Mesodermal cell (in vitro differentiated cells): ENCODE data around the gene MRTO4.
A peak's percentile ranks its signal among the peaks of the same experiment; 100 is the strongest.
"Not testable (repeated sequence)": the region's sequence is repeated elsewhere in the genome, so short reads cannot be mapped to it uniquely, and the experiment has no call there.

Experiments used
- H3K27ac ChIP-seq: 2 replicates; pipeline ENCODE4 v1.7.0; 2013; ENCODE audit warnings: mild to moderate bottlenecking, low read depth, low read length, moderate library complexity; ENCODE audit not compliant: severe bottlenecking
- H3K36me3 ChIP-seq: 2 replicates; pipeline ENCODE4 v1.7.1; 2013; ENCODE audit warnings: mild to moderate bottlenecking, low read length, moderate library complexity; ENCODE audit not compliant: control insufficient read depth, insufficient read depth
- H3K4me1 ChIP-seq: one replicate; pipeline ENCODE4 v1.7.1; 2013; ENCODE audit warnings: mild to moderate bottlenecking, low read length; ENCODE audit not compliant: insufficient read depth, control insufficient read depth, poor library complexity, severe bottlenecking
- H3K4me3 ChIP-seq: 2 replicates; pipeline ENCODE4 v1.7.0; 2013; ENCODE audit warnings: low read length, control low read depth, mild to moderate bottlenecking; ENCODE audit not compliant: insufficient read depth, poor library complexity, severe bottlenecking; ENCODE audit errors: extremely low read depth
- H3K9me3 ChIP-seq: 2 replicates; pipeline ENCODE4 v1.7.1; 2013; ENCODE audit warnings: mild to moderate bottlenecking, low read length, moderate library complexity; ENCODE audit not compliant: control insufficient read depth
- WGBS, 2 experiments: methylation state at CpG; one replicate each; pipeline ENCODE4 v1.1.5; 2013; ENCODE audit warnings: missing lambda C conversion rate in 2 of 2; ENCODE audit not compliant: insufficient coverage in 2 of 2; 5-methylcytosine and 5-hydroxymethylcytosine counted together

Gene MRTO4

DNA sequence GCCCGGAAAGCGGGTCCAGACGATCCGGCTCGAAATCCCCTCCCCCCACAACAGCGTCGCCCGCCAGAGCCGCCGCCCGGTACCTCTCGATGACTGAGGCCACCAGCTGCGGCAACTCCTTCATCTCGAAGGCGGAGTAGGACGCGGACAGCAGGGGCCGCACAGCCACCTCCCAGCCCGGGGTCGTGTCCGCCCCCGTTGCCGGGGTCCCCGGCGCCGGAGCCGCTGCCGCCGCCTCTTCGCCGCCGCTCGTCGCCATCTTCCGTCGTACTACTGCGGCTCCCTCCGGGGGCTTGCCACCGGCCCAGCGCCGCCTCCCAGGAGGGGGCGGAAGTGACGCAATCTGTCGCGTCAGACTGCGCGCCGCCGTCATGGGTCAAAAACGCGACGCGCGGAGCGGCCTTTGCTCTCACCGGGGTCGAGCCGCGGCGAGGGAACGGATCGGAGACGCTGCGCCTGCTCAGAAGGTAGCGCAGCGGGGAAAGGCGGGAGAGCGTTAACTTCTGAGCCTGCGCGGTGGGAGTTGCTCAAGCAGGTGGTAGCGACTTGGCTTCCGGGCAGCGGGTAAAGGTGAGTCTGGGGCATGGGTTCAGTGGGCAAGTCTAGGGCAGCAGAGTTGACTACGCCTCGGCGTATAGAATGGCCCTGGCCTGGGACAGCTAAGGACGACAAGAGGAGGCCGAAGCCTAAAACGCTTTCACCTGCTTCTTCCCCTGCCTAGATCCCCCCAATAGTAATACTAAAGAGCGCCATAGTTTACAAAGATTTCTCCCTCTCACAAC, 41.4 kb upstream of the MRTO4 start, which contains the start of gene UBR4:
Gene UBR4 (minus strand): TSS at position 277 of the 782 bp plus-strand sequence. CDS start 18 bp downstream, at position 259.
- peak within 1 kb of the TSS; percentile 94 for H3K4me3 ChIP-seq
- 0 to 1% methylated on average over 62 to 74 of the region's 80 CpGs for WGBS, 2 experiments
- H3K4me1 ChIP-seq: peaks cover 28% of the 10 kb centered on the region
- peaks cover 33% of the 10 kb centered on the region for H3K36me3 ChIP-seq
- H3K9me3 ChIP-seq: no peaks in the 10 kb centered on the region
- H3K27ac ChIP-seq: peak within 1 kb of the TSS; percentile 93

DNA sequence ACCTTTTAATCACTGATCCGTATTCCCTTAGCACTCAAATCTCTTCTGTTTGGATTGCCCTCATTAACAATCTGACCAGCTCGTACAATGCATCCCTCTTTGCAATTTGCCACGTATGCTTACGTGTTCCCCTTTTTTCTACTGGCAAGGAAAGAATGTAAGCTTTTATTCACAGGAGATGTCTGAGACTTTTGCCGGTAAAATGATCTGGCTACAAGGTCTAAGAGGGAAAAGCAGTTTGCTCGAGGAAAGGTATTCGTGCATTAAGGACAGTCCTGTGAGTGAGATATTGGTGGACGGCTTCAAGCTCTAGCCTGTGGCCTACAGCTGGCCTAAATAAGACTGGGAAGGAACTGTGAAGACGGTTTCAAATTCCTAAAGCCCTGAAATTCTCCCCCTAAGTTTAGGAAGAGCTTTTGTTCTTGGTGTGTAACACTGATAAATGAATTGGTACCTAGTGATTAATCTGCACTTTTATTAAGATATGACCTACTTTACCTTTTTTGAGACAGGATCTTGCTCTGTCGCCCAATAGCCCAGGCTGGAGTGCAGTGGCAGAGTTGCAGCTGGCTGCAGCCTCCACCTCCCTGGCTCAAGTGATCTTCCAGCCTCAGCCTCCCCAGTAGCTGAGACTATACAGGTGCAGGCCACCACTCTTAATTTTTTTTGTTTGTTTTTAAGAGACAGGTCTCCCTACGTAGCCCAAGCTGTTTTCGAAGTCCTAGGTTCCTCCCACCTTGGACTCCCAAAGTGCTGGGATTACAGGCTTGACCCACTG, 40.6 kb upstream of the MRTO4 start:
- WGBS, 2 experiments: 20 to 21% methylated on average over 7 to 9 of the region's 12 CpGs
- Histone ChIP-seq H3K36me3 (peaks cover 41% of the 10 kb centered on the region), H3K27ac (peak overlapping the region; percentile 93), H3K4me1 (peaks cover 27% of the 10 kb centered on the region), H3K4me3 (peak overlapping the region; percentile 94), H3K9me3 (no peaks in the 10 kb centered on the region)

DNA sequence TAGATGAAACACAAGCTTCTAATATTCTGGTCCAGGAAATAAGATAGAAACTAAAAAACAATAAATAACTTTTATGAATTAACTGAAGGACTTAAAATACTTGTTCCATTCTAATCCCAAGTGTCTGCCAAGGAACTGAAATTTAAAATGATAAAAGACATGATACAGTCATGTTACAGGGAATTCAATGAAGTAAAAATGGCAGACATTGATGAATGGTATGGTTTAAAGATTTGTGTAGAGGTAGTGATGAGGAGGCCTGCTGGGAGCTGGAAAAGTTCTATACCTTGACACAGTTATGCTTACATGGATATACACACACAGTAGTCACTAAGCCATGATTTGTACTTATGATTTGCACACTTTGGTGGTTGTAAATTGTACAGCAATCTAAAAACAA, 39.4 kb upstream of the MRTO4 start:
- H3K4me3 ChIP-seq: no peak overlapping the region
- H3K36me3 ChIP-seq: peaks cover 44% of the 10 kb centered on the region

DNA sequence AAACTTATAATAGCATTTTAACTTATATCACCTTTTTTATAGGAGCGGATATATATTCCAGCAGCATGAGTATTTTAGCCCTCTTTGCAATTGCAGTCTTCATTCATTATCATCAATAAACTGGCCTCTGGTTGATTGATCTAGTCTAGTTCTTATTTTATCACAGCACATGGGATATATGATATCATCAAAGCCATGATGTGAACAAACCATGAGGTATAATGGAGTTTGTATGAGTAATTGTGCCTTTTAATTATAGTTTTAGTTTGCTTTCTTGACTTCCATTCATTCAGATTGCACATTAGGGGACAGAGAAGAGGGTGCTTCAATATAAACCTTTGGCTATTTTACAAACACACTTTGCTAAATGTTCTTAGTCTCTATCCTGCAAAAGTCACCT, 38.0 kb upstream of the MRTO4 start:
- H3K9me3 ChIP-seq: no peaks in the 10 kb centered on the region
- H3K4me1 ChIP-seq: peaks cover 14% of the 10 kb centered on the region
- peaks cover 51% of the 10 kb centered on the region for H3K36me3 ChIP-seq
- 100% methylated on average over 1 of the region's 1 CpG; no CpG with 5 or more reads in 1 of the 2 experiments for WGBS, 2 experiments
- H3K4me3 ChIP-seq: no peak overlapping the region
- no peak overlapping the region for H3K27ac ChIP-seq

More for the DNA sequence above, 39.4 kb upstream of the MRTO4 start:
- Histone ChIP-seq H3K4me1 (peaks cover 14% of the 10 kb centered on the region), H3K27ac (no peak overlapping the region), H3K9me3 (no peaks in the 10 kb centered on the region)

DNA sequence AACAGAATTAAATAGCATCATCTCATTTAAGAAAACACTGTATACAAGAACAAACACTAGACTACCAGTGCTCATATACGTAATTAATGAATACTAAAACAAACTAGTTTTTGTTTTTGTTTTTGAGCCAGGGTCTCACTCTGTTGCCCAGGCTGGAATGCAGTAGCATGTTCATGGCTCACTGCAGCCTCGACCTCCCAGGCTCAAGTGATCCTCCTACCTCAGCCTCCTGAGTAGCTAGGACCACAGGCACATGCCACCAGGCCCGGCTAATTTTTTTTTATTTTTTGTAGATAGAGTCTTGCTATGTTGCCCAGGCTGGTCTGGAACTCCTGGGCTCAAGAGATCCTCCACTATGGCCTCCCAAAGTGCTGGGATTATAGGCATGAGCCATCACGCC, 35.0 kb upstream of the MRTO4 start:
- H3K27ac ChIP-seq, H3K9me3 ChIP-seq, H3K4me3 ChIP-seq: not testable (repeated sequence)
- 93 to 100% methylated on average over 2 of the region's 4 CpGs for WGBS, 2 experiments
- Histone ChIP-seq H3K36me3 (peaks cover 81% of the 10 kb centered on the region), H3K4me1 (peaks cover 10% of the 10 kb centered on the region)

DNA sequence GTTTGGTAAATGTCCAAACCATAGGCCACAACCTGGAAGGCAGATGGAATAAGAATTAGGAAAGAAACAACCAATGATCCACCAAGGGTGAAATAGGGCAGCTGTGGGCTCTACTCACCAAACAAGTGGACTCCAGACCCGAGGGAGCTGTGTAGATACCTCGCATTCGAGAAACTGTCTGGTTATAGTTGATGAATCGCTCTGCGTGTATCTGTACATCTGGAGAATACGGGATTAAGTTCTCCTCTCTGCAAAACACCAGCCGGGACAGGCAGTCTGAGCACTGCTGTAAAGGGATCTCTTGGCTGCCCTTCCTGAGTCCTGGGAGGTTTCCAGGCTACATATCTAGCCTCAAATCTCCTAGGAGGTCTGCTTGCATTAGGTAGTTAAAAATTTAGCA, 32.2 kb upstream of the MRTO4 start:
- no peak overlapping the region for H3K4me3 ChIP-seq
- no peak overlapping the region for H3K27ac ChIP-seq
- H3K9me3 ChIP-seq: no peaks in the 10 kb centered on the region
- H3K36me3 ChIP-seq: peaks cover 91% of the 10 kb centered on the region
- H3K4me1 ChIP-seq: no peaks in the 10 kb centered on the region
- WGBS, 2 experiments: 93 to 94% methylated on average over 7 of the region's 7 CpGs

DNA sequence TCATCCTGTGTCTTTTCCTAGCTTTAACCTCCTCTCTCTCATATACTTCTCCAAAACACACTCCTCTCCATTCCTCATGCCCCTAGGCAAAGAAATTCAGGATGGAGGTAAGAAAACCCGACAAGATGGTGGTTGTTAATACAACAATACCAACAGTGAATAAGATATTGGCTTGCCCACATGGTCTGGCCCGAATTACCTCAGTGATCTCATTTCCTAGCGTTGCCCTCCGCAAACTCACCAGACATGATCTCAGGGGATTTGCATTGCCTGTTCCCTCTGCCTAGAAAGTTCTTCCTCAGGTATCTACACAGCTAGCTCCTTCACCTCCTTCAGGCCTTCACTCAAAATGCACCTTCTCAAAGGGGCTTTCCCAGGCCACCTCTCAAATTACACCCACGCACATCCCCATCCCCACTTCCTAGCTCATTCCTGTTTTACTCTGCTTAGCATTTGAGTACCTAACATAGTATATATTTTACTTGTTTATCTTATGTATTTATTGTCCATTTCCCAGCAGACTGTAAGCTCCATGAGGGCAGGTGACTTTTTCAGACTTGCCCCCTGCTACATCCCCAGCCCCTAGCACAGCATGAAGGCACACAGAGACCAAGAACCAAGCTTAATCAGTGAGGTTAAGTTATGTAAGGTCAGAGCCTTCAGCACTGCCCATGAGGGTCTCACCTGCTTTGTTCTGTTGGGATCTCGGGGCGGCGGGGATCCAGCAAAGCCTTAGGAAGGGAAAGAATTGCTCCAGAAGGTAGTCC, 31.3 kb upstream of the MRTO4 start:
- no peak overlapping the region for H3K27ac ChIP-seq
- H3K9me3 ChIP-seq: no peaks in the 10 kb centered on the region
- peaks cover 96% of the 10 kb centered on the region for H3K36me3 ChIP-seq
- no peak overlapping the region for H3K4me3 ChIP-seq
- no peaks in the 10 kb centered on the region for H3K4me1 ChIP-seq
- WGBS, 2 experiments: 97 to 98% methylated on average over 6 to 7 of the region's 8 CpGs

DNA sequence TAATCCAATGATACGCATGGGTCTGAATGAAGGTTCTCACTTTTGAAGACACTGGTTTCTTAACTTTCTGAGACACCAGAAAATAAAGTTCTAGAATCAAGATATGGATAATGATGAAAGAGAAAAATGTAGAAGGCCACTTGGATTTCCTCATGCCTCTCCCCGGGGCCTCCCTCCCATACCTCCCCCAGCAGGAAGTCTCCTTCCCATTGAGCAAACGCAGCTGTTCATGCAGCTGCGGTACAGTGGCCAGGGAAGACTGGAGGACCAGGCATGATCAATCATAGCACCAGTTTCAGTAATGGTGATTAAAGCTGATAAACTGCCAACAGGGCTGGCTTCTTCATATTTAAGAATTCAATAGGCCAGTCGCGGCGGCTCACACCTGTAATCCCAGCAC, 30.6 kb upstream of the MRTO4 start:
- Histone ChIP-seq H3K9me3 (no peaks in the 10 kb centered on the region), H3K4me3 (no peak overlapping the region), H3K4me1 (no peaks in the 10 kb centered on the region), H3K27ac (no peak overlapping the region), H3K36me3 (peaks cover 96% of the 10 kb centered on the region)
- WGBS, 2 experiments: 98 to 100% methylated on average over 3 to 4 of the region's 7 CpGs

DNA sequence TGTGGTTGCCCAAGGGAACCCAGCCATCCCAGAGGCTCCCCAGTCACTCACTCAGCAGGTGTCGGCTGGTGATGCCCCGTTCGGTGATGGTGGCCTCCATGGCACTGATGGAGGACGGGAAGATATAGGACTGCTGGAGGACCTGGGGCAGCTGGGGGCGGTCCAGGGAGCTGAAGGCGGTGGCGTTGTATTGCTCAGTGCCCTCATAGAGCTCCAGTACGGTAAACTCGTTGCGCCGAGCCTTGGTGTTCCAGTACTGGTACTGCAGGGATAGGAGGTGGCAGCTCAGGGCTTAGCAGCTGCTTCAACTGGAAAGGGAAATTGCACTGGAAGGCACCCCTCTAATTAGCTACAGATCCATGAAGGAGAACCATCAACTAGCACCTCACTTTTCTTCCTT, 29.0 kb upstream of the MRTO4 start:
- H3K4me3 ChIP-seq: no peak overlapping the region
- H3K4me1 ChIP-seq: no peaks in the 10 kb centered on the region
- WGBS, 2 experiments: 93 to 96% methylated on average over 11 of the region's 11 CpGs
- no peak overlapping the region for H3K27ac ChIP-seq
- H3K9me3 ChIP-seq: no peaks in the 10 kb centered on the region
- H3K36me3 ChIP-seq: peaks cover 99% of the 10 kb centered on the region

DNA sequence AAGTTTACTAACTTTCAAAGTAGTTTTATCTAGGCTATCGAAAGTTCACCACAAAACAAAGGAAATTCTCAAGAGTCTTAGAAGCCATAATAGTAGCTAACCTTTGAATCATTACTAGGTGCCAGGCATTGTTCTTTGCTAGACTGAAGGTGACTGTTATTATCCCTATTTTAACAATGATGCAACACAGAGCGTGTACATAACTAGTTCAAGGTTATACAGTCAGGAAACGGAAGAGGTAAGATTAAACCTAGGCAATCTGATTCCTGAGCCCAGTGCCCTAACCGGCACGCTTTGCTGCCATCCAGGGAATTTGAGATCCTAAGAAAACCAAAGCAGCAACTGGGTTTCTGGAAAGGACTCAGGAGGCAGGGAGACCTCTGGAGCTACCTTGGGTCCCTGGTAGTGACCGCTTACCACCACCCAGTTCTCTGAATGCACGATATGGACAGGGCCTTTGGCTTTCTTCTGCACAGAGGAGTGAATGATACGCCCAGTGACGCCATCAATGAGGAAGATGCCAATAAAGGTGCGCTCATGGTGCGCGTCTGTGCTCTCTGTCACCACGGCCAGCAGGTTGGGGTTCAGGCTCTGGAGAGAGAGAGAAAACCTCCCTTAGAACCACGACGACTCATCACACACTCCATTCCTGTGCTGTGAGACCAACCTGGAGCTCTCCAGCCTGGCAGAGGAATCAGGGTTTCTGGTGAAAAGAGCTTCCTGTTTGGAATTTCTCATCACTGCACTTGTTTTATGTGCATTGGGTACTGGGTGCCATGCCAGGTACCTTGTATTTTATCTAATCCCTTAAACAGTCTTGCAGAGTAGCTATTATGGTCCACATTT, 28.4 kb upstream of the MRTO4 start:
- Histone ChIP-seq H3K4me1 (no peaks in the 10 kb centered on the region), H3K9me3 (no peaks in the 10 kb centered on the region), H3K4me3 (no peak overlapping the region), H3K27ac (no peak overlapping the region), H3K36me3 (peaks cover 100% of the 10 kb centered on the region)
- WGBS, 2 experiments: 89 to 95% methylated on average over 9 to 13 of the region's 15 CpGs
